ENCODE results near the gene PDE11A. TPM values are rescaled to one million over a fixed set of nuclear protein-coding genes. Genes with fewer than 3 reads are reported as not detected.

The PDE11A gene
- total and polyA plus RNA-seq, 2 experiments from 2014 or later: 0.34 to 0.86 TPM

DNA sequence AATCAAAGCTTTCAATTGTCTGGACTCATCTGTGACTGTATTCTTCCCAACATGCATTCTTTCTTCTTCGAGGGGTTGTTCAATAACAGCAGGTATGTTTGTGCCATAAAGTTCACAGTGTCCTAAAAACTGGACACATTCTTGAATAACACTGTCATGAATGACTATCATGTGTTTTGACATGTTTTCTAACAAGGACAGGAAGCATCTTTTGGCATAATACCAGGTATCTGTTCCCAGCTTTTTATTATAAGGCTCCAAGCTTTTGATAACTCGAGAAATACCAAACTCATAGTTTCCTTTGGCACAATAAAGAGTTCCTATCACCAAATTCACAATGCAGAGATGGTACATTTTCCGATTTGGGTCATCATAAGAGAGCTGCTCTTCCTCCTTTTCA, 455.8 kb downstream of the PDE11A start:
- 64 to 96% methylated on average over 2 to 3 of the region's 3 CpGs for WGBS, 2 experiments (ENCODE audit: low coverage in 1 of 2, low lambda C conversion rate in 2 of 2, missing lambda C conversion rate in 2 of 2)
- no peaks in the 10 kb centered on the region for H3K79me2 ChIP-seq (ENCODE audit: insufficient read depth)
- H3K27me3 ChIP-seq (replicated peaks; ENCODE audit: insufficient read depth): no peaks in the 10 kb centered on the region
- no peaks in the 10 kb centered on the region for H4K20me1 ChIP-seq (ENCODE audit: insufficient read depth)
- no peak overlapping the region for H3K9ac ChIP-seq
- H3K4me3 ChIP-seq: no peak overlapping the region
- no peak overlapping the region for H3K4me2 ChIP-seq (ENCODE audit: unreplicated experiment)
- H3K4me1 ChIP-seq (ENCODE audit: insufficient read depth): no peaks in the 10 kb centered on the region
- DNase-seq: no peak
- no peaks in the 10 kb centered on the region for H3F3A ChIP-seq (ENCODE audit: insufficient read depth)
- peaks cover 3% of the 10 kb centered on the region; the same call in 1 of the 2 replicates for H3K9me2 ChIP-seq (ENCODE audit: insufficient read depth)
- no peak for TF ChIP-seq EZH2 (IDR thresholded peaks at IDR 0.05; ENCODE audit: insufficient read depth, poor library complexity, severe bottlenecking)
- TF ChIP-seq EZH2phosphoT487 (IDR thresholded peaks at IDR 0.05; ENCODE audit: insufficient read depth, low read depth): no peak
- H3K27ac ChIP-seq: no peak overlapping the region
- H2AFZ ChIP-seq: no peak overlapping the region
- no peaks in the 10 kb centered on the region for H3K36me3 ChIP-seq (ENCODE audit: low read depth)
- in situ Hi-C loops (cut with MboI): loop anchor here (25.0 kb wide), 1 partner anchor 454 kb away; no protein-coding TSS in a partner anchor
- no peaks in the 10 kb centered on the region for H3K9me3 ChIP-seq (ENCODE audit: low read depth)

DNA sequence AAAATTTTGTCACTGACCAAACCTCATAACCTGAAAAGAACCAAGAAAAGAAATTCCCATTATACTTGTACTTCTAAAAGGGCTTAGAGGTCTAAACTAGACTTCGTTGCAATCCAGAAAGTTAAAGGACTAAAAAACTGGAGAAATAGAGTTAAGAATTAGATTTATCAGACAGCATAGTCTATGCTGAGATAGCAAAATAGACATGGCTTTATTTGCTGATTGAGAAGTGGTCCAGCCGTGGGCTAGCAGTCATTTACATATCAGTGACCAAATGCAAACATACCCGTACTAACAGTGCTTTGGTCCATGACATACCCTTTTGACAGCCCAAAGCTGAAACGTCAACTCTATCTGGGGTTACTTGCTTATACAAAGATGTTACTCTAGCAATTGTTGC, 456.5 kb downstream of the PDE11A start:
- DNase-seq: no peak
- no peaks in the 10 kb centered on the region for H3K9me3 ChIP-seq (ENCODE audit: low read depth)
- TF ChIP-seq EZH2phosphoT487 (IDR thresholded peaks at IDR 0.05; ENCODE audit: insufficient read depth, low read depth) (no peak), EZH2 (IDR thresholded peaks at IDR 0.05; ENCODE audit: insufficient read depth, poor library complexity, severe bottlenecking) (no peak)
- H4K20me1 ChIP-seq (ENCODE audit: insufficient read depth): no peaks in the 10 kb centered on the region
- no peak overlapping the region for H3K4me2 ChIP-seq (ENCODE audit: unreplicated experiment)
- no peaks in the 10 kb centered on the region for H3K27me3 ChIP-seq (replicated peaks; ENCODE audit: insufficient read depth)
- H3K4me1 ChIP-seq (ENCODE audit: insufficient read depth): no peaks in the 10 kb centered on the region
- H3K27ac ChIP-seq: no peak overlapping the region
- H3K9me2 ChIP-seq (ENCODE audit: insufficient read depth): peaks cover 3% of the 10 kb centered on the region; the same call in 1 of the 2 replicates
- no peaks in the 10 kb centered on the region for H3F3A ChIP-seq (ENCODE audit: insufficient read depth)
- WGBS, 2 experiments (ENCODE audit: low coverage in 1 of 2, low lambda C conversion rate in 2 of 2, missing lambda C conversion rate in 2 of 2): 93 to 94% methylated on average over 4 of the region's 4 CpGs
- no peaks in the 10 kb centered on the region for H3K79me2 ChIP-seq (ENCODE audit: insufficient read depth)
- in situ Hi-C loops (cut with MboI): loop anchor here (25.0 kb wide), 1 partner anchor 454 kb away; no protein-coding TSS in a partner anchor
- H3K9ac ChIP-seq: no peak overlapping the region
- no peaks in the 10 kb centered on the region for H3K36me3 ChIP-seq (ENCODE audit: low read depth)
- no peak overlapping the region for H2AFZ ChIP-seq
- no peak overlapping the region for H3K4me3 ChIP-seq

DNA sequence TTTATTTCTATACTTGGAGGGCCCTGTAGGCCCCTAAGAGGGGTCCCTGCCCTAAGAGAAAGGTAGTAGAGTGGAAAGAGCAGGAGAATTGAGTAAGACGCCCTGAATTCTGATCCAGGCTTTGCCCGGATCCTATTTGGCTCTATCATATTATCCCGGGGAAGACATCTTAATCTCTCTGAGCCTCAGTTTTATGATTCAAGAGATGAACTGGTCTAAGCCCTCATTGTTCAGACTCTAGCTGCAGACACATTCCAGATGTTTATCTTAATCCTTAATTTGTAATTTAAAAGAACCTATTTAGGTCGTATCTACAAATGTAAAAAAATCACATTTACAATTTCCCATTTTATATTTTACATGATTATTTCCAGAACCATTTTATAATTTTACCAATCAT, 459.9 kb downstream of the PDE11A start:
- no peak overlapping the region for H3K4me3 ChIP-seq
- no peak overlapping the region for H2AFZ ChIP-seq
- DNase-seq: no peak
- no peaks in the 10 kb centered on the region for H4K20me1 ChIP-seq (ENCODE audit: insufficient read depth)
- H3K27ac ChIP-seq: no peak overlapping the region
- H3K27me3 ChIP-seq (replicated peaks; ENCODE audit: insufficient read depth): no peaks in the 10 kb centered on the region
- H3K4me2 ChIP-seq (ENCODE audit: unreplicated experiment): no peak overlapping the region
- TF ChIP-seq EZH2phosphoT487 (IDR thresholded peaks at IDR 0.05; ENCODE audit: insufficient read depth, low read depth) (no peak), EZH2 (IDR thresholded peaks at IDR 0.05; ENCODE audit: insufficient read depth, poor library complexity, severe bottlenecking) (no peak)
- no peaks in the 10 kb centered on the region for H3K36me3 ChIP-seq (ENCODE audit: low read depth)
- no peaks in the 10 kb centered on the region for H3K4me1 ChIP-seq (ENCODE audit: insufficient read depth)
- H3K9me2 ChIP-seq (ENCODE audit: insufficient read depth): no peaks in the 10 kb centered on the region
- in situ Hi-C loops (cut with MboI): loop anchor here (25.0 kb wide), 1 partner anchor 450 kb away; no protein-coding TSS in a partner anchor
- no peaks in the 10 kb centered on the region for H3K79me2 ChIP-seq (ENCODE audit: insufficient read depth)
- H3K9me3 ChIP-seq (ENCODE audit: low read depth): no peaks in the 10 kb centered on the region
- no peak overlapping the region for H3K9ac ChIP-seq
- WGBS, 2 experiments (ENCODE audit: low coverage in 1 of 2, low lambda C conversion rate in 2 of 2, missing lambda C conversion rate in 2 of 2): 81 to 86% methylated on average over 4 of the region's 4 CpGs
- H3F3A ChIP-seq (ENCODE audit: insufficient read depth): no peaks in the 10 kb centered on the region

DNA sequence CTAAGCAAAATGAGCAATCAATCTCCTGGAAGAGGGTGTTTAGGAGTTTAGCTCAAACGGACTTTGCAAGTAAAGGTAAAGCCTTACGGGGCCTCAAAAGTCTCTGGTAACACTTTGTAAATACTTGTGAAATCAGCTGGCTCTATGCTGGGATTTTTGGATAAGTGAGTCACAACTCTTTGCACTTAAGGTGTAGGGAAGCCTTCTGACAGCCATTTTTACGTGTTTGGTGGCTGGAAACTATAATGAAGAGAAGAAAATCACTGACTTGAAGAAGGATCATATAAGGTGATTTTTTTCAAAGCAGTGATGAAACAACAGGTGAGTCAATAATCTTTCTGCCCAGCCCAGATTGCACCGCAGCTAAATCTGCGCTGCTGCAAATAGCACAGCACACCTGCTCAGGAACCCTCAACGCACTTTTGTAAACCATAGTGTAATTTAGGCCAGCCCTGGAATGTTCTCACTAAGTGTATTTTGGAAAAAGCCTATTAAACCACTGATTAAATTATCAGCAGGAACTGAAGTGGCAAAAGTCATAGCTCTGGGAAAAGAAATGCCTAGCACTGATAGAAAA, 461.2 kb downstream of the PDE11A start:
- H3K4me2 ChIP-seq (ENCODE audit: unreplicated experiment): no peak overlapping the region
- no peak overlapping the region for H3K27ac ChIP-seq
- in situ Hi-C loops (cut with MboI): loop anchor here (25.0 kb wide), 1 partner anchor 449 kb away; no protein-coding TSS in a partner anchor
- no peaks in the 10 kb centered on the region for H3K36me3 ChIP-seq (ENCODE audit: low read depth)
- no peaks in the 10 kb centered on the region for H3F3A ChIP-seq (ENCODE audit: insufficient read depth)
- no peaks in the 10 kb centered on the region for H3K27me3 ChIP-seq (replicated peaks; ENCODE audit: insufficient read depth)
- WGBS, 2 experiments (ENCODE audit: low coverage in 1 of 2, low lambda C conversion rate in 2 of 2, missing lambda C conversion rate in 2 of 2): 87 to 88% methylated on average over 6 of the region's 6 CpGs
- no peak for DNase-seq
- no peaks in the 10 kb centered on the region for H3K4me1 ChIP-seq (ENCODE audit: insufficient read depth)
- no peak for TF ChIP-seq EZH2phosphoT487 (IDR thresholded peaks at IDR 0.05; ENCODE audit: insufficient read depth, low read depth)
- no peak for TF ChIP-seq EZH2 (IDR thresholded peaks at IDR 0.05; ENCODE audit: insufficient read depth, poor library complexity, severe bottlenecking)
- H3K4me3 ChIP-seq: no peak overlapping the region
- no peaks in the 10 kb centered on the region for H3K79me2 ChIP-seq (ENCODE audit: insufficient read depth)
- H3K9ac ChIP-seq: no peak overlapping the region
- H2AFZ ChIP-seq: no peak overlapping the region
- H3K9me3 ChIP-seq (ENCODE audit: low read depth): no peaks in the 10 kb centered on the region
- no peaks in the 10 kb centered on the region for H4K20me1 ChIP-seq (ENCODE audit: insufficient read depth)
- no peaks in the 10 kb centered on the region for H3K9me2 ChIP-seq (ENCODE audit: insufficient read depth)

Data from GM23248 (cell line).